ENCODE measurements around the gene BAIAP3. TPM values are rescaled to one million over a fixed set of nuclear protein-coding genes. Genes with fewer than 3 reads are reported as not detected.
"Not testable (repeated sequence)": the region's sequence is repeated elsewhere in the genome, so short reads cannot be mapped to it uniquely, and the experiment has no call there.

The BAIAP3 gene
- total RNA-seq, 1 donor from 2014 or later, result 8.4 TPM

- no peaks in the 10 kb centered on the region for H3K36me3 ChIP-seq
- H3K27ac ChIP-seq, result no peak overlapping the region
- no peaks in the 10 kb centered on the region for H3K9me3 ChIP-seq
- DNase-seq (no peak), ATAC-seq (no peak)
- H3K27me3 ChIP-seq (ENCODE audit: low read depth), result peaks cover 58% of the 10 kb centered on the region
- intact Hi-C loops (cut with DNase I), result no loop called here
- H3K4me1 ChIP-seq, result no peaks in the 10 kb centered on the region
- no peak for TF ChIP-seq CTCF (IDR thresholded peaks at IDR 0.05)
- H3K4me3 ChIP-seq, result no peak overlapping the region
Observed at GRCh38 chr16:1293921-1294656, 39.4 kb upstream of the BAIAP3 start.

GRCh38 chr16:1295465-1295864 is 38.0 kb upstream of the BAIAP3 start:
- Histone ChIP-seq H3K27me3 (ENCODE audit: low read depth) (peaks cover 58% of the 10 kb centered on the region), H3K9me3 (no peaks in the 10 kb centered on the region), H3K4me3 (no peak overlapping the region), H3K27ac (no peak overlapping the region), H3K4me1 (peaks cover 1% of the 10 kb centered on the region), H3K36me3 (no peaks in the 10 kb centered on the region)
- intact Hi-C loops (cut with DNase I), result no loop called here
- DNase-seq (no peak), ATAC-seq (no peak)
- no peak for TF ChIP-seq CTCF (IDR thresholded peaks at IDR 0.05)

GRCh38 chr16:1296688-1297017 is 36.8 kb upstream of the BAIAP3 start:
- H3K4me3 ChIP-seq; intact Hi-C loops (cut with DNase I); H3K27ac ChIP-seq; H3K4me1 ChIP-seq; H3K9me3 ChIP-seq; ATAC-seq; H3K36me3 ChIP-seq; DNase-seq: not testable (repeated sequence)
- peaks cover 62% of the 10 kb centered on the region for H3K27me3 ChIP-seq (ENCODE audit: low read depth)

GRCh38 chr16:1297018-1297696 is 36.3 kb upstream of the BAIAP3 start:
- Histone ChIP-seq H3K4me3 (no peak overlapping the region), H3K36me3 (no peaks in the 10 kb centered on the region), H3K4me1 (peaks cover 10% of the 10 kb centered on the region), H3K27me3 (ENCODE audit: low read depth) (peaks cover 57% of the 10 kb centered on the region), H3K27ac (no peak overlapping the region), H3K9me3 (no peaks in the 10 kb centered on the region)
- ATAC-seq, result no peak
- DNase-seq, result no peak
- intact Hi-C loops (cut with DNase I), result no loop called here
- no peak for TF ChIP-seq CTCF (IDR thresholded peaks at IDR 0.05)

- Histone ChIP-seq H3K27me3 (ENCODE audit: low read depth) (peaks cover 48% of the 10 kb centered on the region), H3K36me3 (no peaks in the 10 kb centered on the region), H3K4me3 (no peak overlapping the region), H3K9me3 (no peaks in the 10 kb centered on the region), H3K4me1 (peaks cover 10% of the 10 kb centered on the region), H3K27ac (no peak overlapping the region)
- DNase-seq, result no peak
- intact Hi-C loops (cut with DNase I), result no loop called here
- no peak for TF ChIP-seq CTCF (IDR thresholded peaks at IDR 0.05)
- no peak for ATAC-seq
Observed at GRCh38 chr16:1298406-1298805, 35.0 kb upstream of the BAIAP3 start.
